IMR-90 (cell line): ENCODE measurements around the gene ZBED4. TPM values are rescaled to one million over a fixed set of nuclear protein-coding genes. Genes with fewer than 3 reads are reported as not detected.

Experiments
- ATAC-seq: fragments of 200-7000 bp; cut with Tn5 transposase; 2 replicates; pipeline ENCODE4 v1.9.1; 2020; ENCODE audit warnings: low read depth, mild to moderate bottlenecking, moderate library complexity
- BruUV-seq: library from RNA; stranded (reverse); fragments of 400-500 nt; replicated peaks from 2 replicates; lab custom pipeline; 2021; lab: Mats Ljungman, UMichigan
- CTCF ChIA-PET: fragments of 300-600 bp; formaldehyde crosslinking; extraction: SDS; loops from one replicate; lab custom pipeline; 2021; ENCODE audit warnings: antibody characterized with exemption; lab: Yijun Ruan, JAX
- POLR2A ChIA-PET: fragments of 300-600 bp; sonication (Branson Sonifier 250); formaldehyde crosslinking; loops from one replicate; lab custom pipeline; 2022; ENCODE audit warnings: antibody characterized with exemption; ENCODE audit not compliant: unreplicated experiment; lab: Charles Lee
- DNase-seq: peaks from one replicate; pipeline ENCODE4 v3.0.0; 2013
- H2AFZ ChIP-seq: replicated peaks from 2 replicates; pipeline ENCODE3; 2013; ENCODE audit warnings: low read length, mild to moderate bottlenecking; ENCODE audit not compliant: poor library complexity
- H2AK5ac ChIP-seq: 2 replicates; pipeline ENCODE4 v1.6.1; 2013; ENCODE audit warnings: low read depth, low read length, inconsistent platforms
- H2AK9ac ChIP-seq: replicated peaks from 2 replicates; pipeline ENCODE3; 2013; ENCODE audit warnings: mild to moderate bottlenecking, low read depth, low read length, moderate library complexity; ENCODE audit not compliant: poor library complexity
- H2BK120ac ChIP-seq: 2 replicates; pipeline ENCODE4 v1.6.1; 2013; ENCODE audit warnings: low read depth, low read length, inconsistent platforms
- H2BK15ac ChIP-seq: 3 replicates; pipeline ENCODE4 v1.6.1; 2013; ENCODE audit warnings: low read depth, low read length, inconsistent platforms
- H2BK20ac ChIP-seq: 2 replicates; pipeline ENCODE4 v1.6.1; 2013; ENCODE audit warnings: low read depth, mild to moderate bottlenecking, inconsistent platforms, low read length, moderate library complexity
- H2BK5ac ChIP-seq: 2 replicates; pipeline ENCODE4 v1.6.1; 2013; ENCODE audit warnings: mild to moderate bottlenecking, low read depth, low read length, inconsistent platforms; ENCODE audit not compliant: poor library complexity, severe bottlenecking
- H3K14ac ChIP-seq: replicated peaks from 2 replicates; pipeline ENCODE4 v1.6.1; 2013; ENCODE audit warnings: low read depth, low read length, inconsistent platforms
- H3K18ac ChIP-seq: 2 replicates; pipeline ENCODE4 v1.6.1; 2013; ENCODE audit warnings: low read depth, low read length, control low read depth
- H3K23ac ChIP-seq: 2 replicates; pipeline ENCODE4 v1.6.1; 2013; ENCODE audit warnings: low read depth, low read length, inconsistent platforms
- H3K27ac ChIP-seq: 2 replicates; pipeline ENCODE4 v1.5.1; 2013; ENCODE audit warnings: mild to moderate bottlenecking, control low read depth, low read length; ENCODE audit not compliant: insufficient read depth
- H3K27me3 ChIP-seq: 2 replicates; pipeline ENCODE4 v1.6.1; 2013; ENCODE audit warnings: low read length; ENCODE audit not compliant: control insufficient read depth, insufficient read depth
- H3K36me3 ChIP-seq: 2 replicates; pipeline ENCODE4 v1.6.1; 2013; ENCODE audit warnings: low read length, mixed read lengths; ENCODE audit not compliant: control insufficient read depth, insufficient read depth
- H3K4ac ChIP-seq: 2 replicates; pipeline ENCODE4 v1.6.1; 2013; ENCODE audit warnings: low read depth, low read length, inconsistent platforms
- H3K4me1 ChIP-seq: 2 replicates; pipeline ENCODE4 v1.6.1; 2013; ENCODE audit warnings: low read length, mixed read lengths; ENCODE audit not compliant: control insufficient read depth, insufficient read depth
- H3K4me2 ChIP-seq: 2 replicates; pipeline ENCODE4 v1.6.1; 2013; ENCODE audit warnings: low read depth, mild to moderate bottlenecking, control low read depth, low read length, moderate library complexity
- H3K4me3 ChIP-seq: 2 replicates; pipeline ENCODE4 v1.5.1; 2013; ENCODE audit warnings: low read depth, mild to moderate bottlenecking, control low read depth, low read length, moderate library complexity; ENCODE audit not compliant: insufficient read depth
- H3K56ac ChIP-seq: 2 replicates; pipeline ENCODE4 v1.6.1; 2013; ENCODE audit warnings: low read length, inconsistent platforms; ENCODE audit not compliant: insufficient read depth; ENCODE audit errors: extremely low read depth
- H3K79me1 ChIP-seq, 2 experiments: 2 replicates each; pipeline ENCODE4 v1.6.1; 2013; ENCODE audit warnings: low read length in 2 of 2, inconsistent platforms in 1 of 2, low read depth in 1 of 2
- H3K9ac ChIP-seq: 2 replicates; pipeline ENCODE4 v1.6.1; 2013; ENCODE audit warnings: low read depth, low read length, control low read depth
- H3K9me1 ChIP-seq: 2 replicates; pipeline ENCODE4 v1.6.1; 2013; ENCODE audit warnings: low read length, inconsistent platforms; ENCODE audit not compliant: insufficient read depth
- H3K9me3 ChIP-seq: 2 replicates; pipeline ENCODE4 v1.6.1; 2013; ENCODE audit warnings: low read length; ENCODE audit not compliant: control insufficient read depth, insufficient read depth
- H4K20me1 ChIP-seq: 2 replicates; pipeline ENCODE4 v1.6.1; 2013; ENCODE audit warnings: low read length, inconsistent platforms; ENCODE audit not compliant: insufficient read depth
- H4K5ac ChIP-seq: 2 replicates; pipeline ENCODE4 v1.6.1; 2013; ENCODE audit warnings: mild to moderate bottlenecking, low read depth, low read length, control low read depth
- H4K8ac ChIP-seq, 2 experiments: 2 replicates each; pipeline ENCODE4 v1.6.1; 2013; ENCODE audit warnings: low read depth in 2 of 2, low read length in 2 of 2, control low read depth in 1 of 2, inconsistent platforms in 1 of 2
- H4K91ac ChIP-seq: 2 replicates; pipeline ENCODE4 v1.6.1; 2013; ENCODE audit warnings: low read depth, low read length, inconsistent platforms; ENCODE audit not compliant: insufficient read depth
- BHLHE40 ChIP-seq: fragments of 150-350 bp; IDR thresholded peaks from 2 replicates; pipeline ENCODE4 v1.6.1; 2016; ENCODE audit warnings: mild to moderate bottlenecking, low read depth, low read length
- CTCF ChIP-seq: conservative IDR thresholded peaks from 2 replicates; pipeline ENCODE4 v1.5.1; 2012; ENCODE audit warnings: mild to moderate bottlenecking, low read depth, low read length, improper control_type of control experiment
- ELK1 ChIP-seq: fragments of 150-350 bp; IDR thresholded peaks from 2 replicates; pipeline ENCODE4 v1.6.1; 2016; ENCODE audit warnings: low read depth, mild to moderate bottlenecking, low read length, moderate library complexity, borderline replicate concordance
- MAZ ChIP-seq: IDR thresholded peaks from 2 replicates; pipeline ENCODE4 v1.6.1; 2012; ENCODE audit warnings: low read depth, mild to moderate bottlenecking, low read length, improper control_type of control experiment, moderate library complexity, borderline replicate concordance
- POLR2A ChIP-seq: IDR thresholded peaks from 2 replicates; pipeline ENCODE4 v1.6.1; 2012; ENCODE audit warnings: mild to moderate bottlenecking, low read depth, low read length
- RAD21 ChIP-seq: IDR thresholded peaks from 2 replicates; pipeline ENCODE4 v1.6.1; 2012; ENCODE audit warnings: low read length, improper control_type of control experiment
- RCOR1 ChIP-seq: IDR thresholded peaks from 2 replicates; pipeline ENCODE4 v1.6.1; 2012; ENCODE audit warnings: mild to moderate bottlenecking, low read length, improper control_type of control experiment; ENCODE audit not compliant: insufficient replicate concordance
- RFX5 ChIP-seq: IDR thresholded peaks from 2 replicates; pipeline ENCODE4 v1.8.0; 2012; ENCODE audit warnings: low read depth, mild to moderate bottlenecking, low read length, moderate library complexity
- WGBS, 2 experiments: methylation state at CpG; one replicate each; pipeline versions ENCODE4 v1.1.5 to v1.1.7; 2013; ENCODE audit warnings: missing lambda C conversion rate in 2 of 2; ENCODE audit not compliant: insufficient read length in 1 of 2; ENCODE audit errors: extremely low coverage in 2 of 2; 5-methylcytosine and 5-hydroxymethylcytosine counted together
- dilution Hi-C: fragments of 300-500 bp; cut with HindIII; formaldehyde crosslinking; loops from one replicate; pipeline ENCODE4 v1.14.3; 2018; ENCODE audit warnings: low sequenced_read_pairs; ENCODE audit not compliant: unreplicated experiment
- in situ Hi-C: fragments of 300-500 bp; cut with MboI; formaldehyde crosslinking; loops from 3 replicates; pipeline ENCODE4 v1.14.3; 2019; ENCODE audit warnings: low sequenced_read_pairs, inconsistent platforms, mixed read lengths
- intact Hi-C: fragments of 100-400 bp; cut with micrococcal nuclease; formaldehyde crosslinking; loops from 2 replicates; pipeline ENCODE4 v1.10.0; 2022
- polyA plus RNA-seq, 3 experiments: library from polyadenylated mRNA; depleted of rRNA; stranded (reverse); fragments of >200 nt; gene quantifications; 2 replicates each; pipeline ENCODE4 v1.2.3, GENCODE V29; 2012; ENCODE audit warnings: low replicate concordance in 1 of 3
- total RNA-seq: library from RNA; depleted of rRNA; stranded (reverse); fragments of >200 nt; gene quantifications from 2 replicates; pipeline ENCODE4 v1.2.3, GENCODE V29; 2012

Gene ZBED4
- total and polyA plus RNA-seq, 2 of the 4 experiments (the other 2 are of a cell fraction) = 9.3 to 10.5 TPM

- no peak for TF ChIP-seq BHLHE40
- TF ChIP-seq RFX5 = no peak
Measured at GRCh38 chr22:49867303-49868265, 13.9 kb downstream of the ZBED4 start (continued).

- Histone ChIP-seq H2BK120ac (no peak overlapping the region), H3K4me1 (no peaks in the 10 kb centered on the region), H3K9me1 (0 out of 2 replicates have a peak, but pooled peaks cover 5% of the 10 kb centered on the region), H3K36me3 (peaks cover 21% of the 10 kb centered on the region), H3K56ac (no peak overlapping the region), H2AK9ac (no peak overlapping the region), H2BK20ac (no peak overlapping the region), H2AK5ac (no peak overlapping the region), H4K5ac (no peak overlapping the region), H4K8ac (no peak overlapping the region), H2AFZ (no peak overlapping the region), H4K91ac (no peak overlapping the region), H3K14ac (no peak overlapping the region), H2BK5ac (no peak overlapping the region), H3K9ac (no peak overlapping the region), H3K23ac (no peak overlapping the region), H3K18ac (no peak overlapping the region), H3K4me2 (no peak overlapping the region), H4K20me1 (peaks cover 66% of the 10 kb centered on the region), H2BK15ac (no peak overlapping the region), H3K27ac (no peak overlapping the region), H3K9me3 (peaks cover 30% of the 10 kb centered on the region), H3K4ac (no peak overlapping the region), H3K79me1 (peaks cover 28 to 70% of the 10 kb centered on the region in 2 experiments), H3K4me3 (no peak overlapping the region), H3K27me3 (no peaks in the 10 kb centered on the region)
- DNase-seq (no peak), ATAC-seq (no peak)
- intact Hi-C loops (no loop called here), dilution Hi-C loops (no loop called here), in situ Hi-C loops (loop anchor here (10.0 kb wide), 1 partner anchor 46 kb away; the partner anchor contains the start of genes ALG12 and CRELD2)
- no TSS peak for BruUV-seq
- CTCF ChIA-PET = no interaction called here
- TF ChIP-seq BHLHE40 (no peak), MAZ (no peak), CTCF (no peak), POLR2A (no peak), ELK1 (no peak), RAD21 (no peak), RCOR1 (no peak)
- POLR2A ChIA-PET = no interaction called here
- WGBS, 2 experiments = 100% methylated on average over 2 of the region's 17 CpGs; no CpG with 5 or more reads in 1 of the 2 experiments
Measured at GRCh38 chr22:49869086-49869830, 15.6 kb downstream of the ZBED4 start.
